Adipocyte (in vitro differentiated cells): Measurements from ENCODE around the gene PLXND1.

Source experiments
- DNase-seq: peaks from one replicate; pipeline ENCODE4 v3.0.0-alpha.2; 2015; ENCODE audit warnings: low read depth
- H3K27me3 ChIP-seq: replicated peaks from 2 replicates; pipeline ENCODE4 v1.7.0; 2013; ENCODE audit warnings: mild to moderate bottlenecking, low read length, moderate library complexity; ENCODE audit not compliant: control insufficient read depth, insufficient read depth
- H3K36me3 ChIP-seq: 2 replicates; pipeline ENCODE4 v1.7.0; 2013; ENCODE audit warnings: low read length, mild to moderate bottlenecking, moderate library complexity; ENCODE audit not compliant: control insufficient read depth, insufficient read depth, severe bottlenecking
- H3K4me1 ChIP-seq: 2 replicates; pipeline ENCODE4 v1.7.0; 2013; ENCODE audit warnings: mild to moderate bottlenecking, low read length, moderate library complexity; ENCODE audit not compliant: control insufficient read depth, insufficient read depth
- H3K4me3 ChIP-seq: 2 replicates; pipeline ENCODE4 v1.7.0; 2013; ENCODE audit warnings: mild to moderate bottlenecking, low read length, moderate library complexity
- H3K9ac ChIP-seq: 2 replicates; pipeline ENCODE4 v1.7.0; 2013; ENCODE audit warnings: mild to moderate bottlenecking, low read length, moderate library complexity
- H3K9me3 ChIP-seq: 2 replicates; pipeline ENCODE4 v1.7.0; 2013; ENCODE audit warnings: mild to moderate bottlenecking, low read length, moderate library complexity; ENCODE audit not compliant: control insufficient read depth

PLXND1 gene

GRCh38 chr3:129625072-129625874 lies 18.8 kb upstream of the PLXND1 start:
- no peaks in the 10 kb centered on the region for H3K36me3 ChIP-seq
- H3K9me3 ChIP-seq = no peaks in the 10 kb centered on the region
- H3K4me1 ChIP-seq = peaks cover 44% of the 10 kb centered on the region
- no peak overlapping the region for H3K4me3 ChIP-seq
- H3K9ac ChIP-seq = peak overlapping the region; percentile 60
- no peak for DNase-seq
- H3K27me3 ChIP-seq = no peaks in the 10 kb centered on the region

GRCh38 chr3:129624347-129625071 lies 18.0 kb upstream of the PLXND1 start:
- peak overlapping the region; percentile 11 for H3K9ac ChIP-seq
- no peaks in the 10 kb centered on the region for H3K36me3 ChIP-seq
- H3K9me3 ChIP-seq = no peaks in the 10 kb centered on the region
- H3K27me3 ChIP-seq = no peaks in the 10 kb centered on the region
- H3K4me3 ChIP-seq = no peak overlapping the region
- peaks cover 44% of the 10 kb centered on the region for H3K4me1 ChIP-seq
- DNase-seq = no peak

- H3K27me3 ChIP-seq = no peaks in the 10 kb centered on the region
- no peaks in the 10 kb centered on the region for H3K36me3 ChIP-seq
- H3K4me3 ChIP-seq = no peak overlapping the region
- H3K9me3 ChIP-seq = no peaks in the 10 kb centered on the region
- no peak overlapping the region for H3K9ac ChIP-seq
- DNase-seq = no peak
- peaks cover 39% of the 10 kb centered on the region for H3K4me1 ChIP-seq
Measured at GRCh38 chr3:129623447-129624118, 17.1 kb upstream of the PLXND1 start.

DNA sequence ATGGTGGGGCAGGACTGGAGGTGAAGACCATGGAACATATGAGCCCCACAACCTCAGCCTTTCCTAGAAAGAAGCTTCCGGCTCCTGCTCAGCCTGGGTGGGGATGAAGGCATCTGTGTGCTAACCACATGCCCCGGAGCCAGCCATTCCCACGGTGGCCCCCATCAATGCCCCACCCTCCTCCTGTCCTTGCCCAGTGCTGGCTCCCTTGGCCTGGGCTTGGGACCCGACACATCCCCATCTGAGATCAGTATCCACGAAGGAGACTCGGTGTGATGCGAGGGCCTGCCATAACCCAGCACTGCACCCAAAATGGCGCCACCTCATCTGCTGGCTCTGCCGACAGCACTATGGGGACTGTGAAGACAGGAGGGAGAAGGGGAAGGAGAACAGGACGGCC lies 16.5 kb upstream of the PLXND1 start:
- H3K27me3 ChIP-seq = no peaks in the 10 kb centered on the region
- no peak overlapping the region for H3K4me3 ChIP-seq
- peaks cover 36% of the 10 kb centered on the region for H3K4me1 ChIP-seq
- DNase-seq = no peak
- H3K36me3 ChIP-seq = no peaks in the 10 kb centered on the region
- no peaks in the 10 kb centered on the region for H3K9me3 ChIP-seq
- no peak overlapping the region for H3K9ac ChIP-seq

- H3K9ac ChIP-seq = peak overlapping the region; percentile 40
- no peaks in the 10 kb centered on the region for H3K36me3 ChIP-seq
- H3K27me3 ChIP-seq = no peaks in the 10 kb centered on the region
- H3K4me3 ChIP-seq = no peak overlapping the region
- peaks cover 30% of the 10 kb centered on the region for H3K4me1 ChIP-seq
- H3K9me3 ChIP-seq = no peaks in the 10 kb centered on the region
- DNase-seq = no peak
Measured at GRCh38 chr3:129622226-129622874, 15.9 kb upstream of the PLXND1 start.

- peaks cover 31% of the 10 kb centered on the region for H3K4me1 ChIP-seq
- no peaks in the 10 kb centered on the region for H3K27me3 ChIP-seq
- no peaks in the 10 kb centered on the region for H3K36me3 ChIP-seq
- H3K9me3 ChIP-seq = no peaks in the 10 kb centered on the region
- H3K9ac ChIP-seq = peak overlapping the region; percentile 40
- no peak overlapping the region for H3K4me3 ChIP-seq
- no peak for DNase-seq
Measured at GRCh38 chr3:129621626-129622225, 15.2 kb upstream of the PLXND1 start.

GRCh38 chr3:129620828-129621559 lies 14.5 kb upstream of the PLXND1 start:
- DNase-seq = no peak
- H3K4me1 ChIP-seq = peaks cover 34% of the 10 kb centered on the region
- H3K36me3 ChIP-seq = no peaks in the 10 kb centered on the region
- no peaks in the 10 kb centered on the region for H3K9me3 ChIP-seq
- H3K9ac ChIP-seq = no peak overlapping the region
- no peak overlapping the region for H3K4me3 ChIP-seq
- H3K27me3 ChIP-seq = no peaks in the 10 kb centered on the region

GRCh38 chr3:129619726-129620162 lies 13.3 kb upstream of the PLXND1 start:
- DNase-seq = no peak
- no peaks in the 10 kb centered on the region for H3K27me3 ChIP-seq
- H3K4me1 ChIP-seq = peaks cover 32% of the 10 kb centered on the region
- no peak overlapping the region for H3K9ac ChIP-seq
- H3K36me3 ChIP-seq = no peaks in the 10 kb centered on the region
- no peak overlapping the region for H3K4me3 ChIP-seq
- no peaks in the 10 kb centered on the region for H3K9me3 ChIP-seq

- H3K4me3 ChIP-seq = no peak overlapping the region
- H3K9me3 ChIP-seq = no peaks in the 10 kb centered on the region
- no peak for DNase-seq
- H3K27me3 ChIP-seq = no peaks in the 10 kb centered on the region
- H3K4me1 ChIP-seq = peaks cover 32% of the 10 kb centered on the region
- H3K9ac ChIP-seq = no peak overlapping the region
- H3K36me3 ChIP-seq = no peaks in the 10 kb centered on the region
Measured at GRCh38 chr3:129618901-129619671, 12.6 kb upstream of the PLXND1 start.
